ENCODE data around the gene KCNIP4.

Gene KCNIP4

DNA sequence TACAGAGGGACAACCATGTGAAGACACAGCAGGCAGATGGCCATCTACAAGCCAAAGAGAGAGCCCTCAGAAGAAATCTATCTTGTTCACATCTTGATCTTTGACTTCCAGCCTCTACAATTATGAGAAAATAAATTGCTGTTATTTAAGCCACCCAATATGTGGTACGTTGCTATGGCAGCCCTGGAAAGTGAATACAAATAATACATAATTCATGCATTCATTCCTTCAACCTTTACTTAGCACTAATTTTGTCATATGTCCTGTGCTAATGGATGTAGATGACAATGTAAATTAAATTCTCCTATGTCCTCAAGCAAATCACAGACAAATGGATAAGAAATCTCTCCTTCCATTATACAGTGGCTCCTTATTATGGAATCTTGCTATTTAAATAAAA lies 886.7 kb downstream of the KCNIP4 start:
- no peak for DNase-seq (ENCODE audit: low read depth)

DNA sequence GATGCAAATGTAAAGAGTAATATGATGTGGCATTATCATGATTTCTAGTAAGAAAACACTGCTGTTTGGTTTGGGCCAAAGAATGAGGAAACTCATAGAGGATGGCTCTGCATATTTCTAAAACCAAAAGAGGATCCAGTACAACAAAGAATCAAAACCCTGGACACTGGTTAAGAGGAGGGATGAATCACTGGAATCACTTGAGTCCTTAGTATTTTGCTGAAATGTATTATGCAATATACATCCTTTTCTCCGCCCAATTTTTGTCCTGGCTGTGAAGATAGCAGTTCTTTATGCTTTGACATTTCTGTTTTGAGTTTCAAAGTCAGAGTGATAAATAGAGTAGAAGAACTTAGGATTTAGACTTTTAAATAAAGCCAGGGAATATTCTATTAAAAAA lies 902.4 kb downstream of the KCNIP4 start:
- DNase-seq (ENCODE audit: low read depth) = no peak

DNA sequence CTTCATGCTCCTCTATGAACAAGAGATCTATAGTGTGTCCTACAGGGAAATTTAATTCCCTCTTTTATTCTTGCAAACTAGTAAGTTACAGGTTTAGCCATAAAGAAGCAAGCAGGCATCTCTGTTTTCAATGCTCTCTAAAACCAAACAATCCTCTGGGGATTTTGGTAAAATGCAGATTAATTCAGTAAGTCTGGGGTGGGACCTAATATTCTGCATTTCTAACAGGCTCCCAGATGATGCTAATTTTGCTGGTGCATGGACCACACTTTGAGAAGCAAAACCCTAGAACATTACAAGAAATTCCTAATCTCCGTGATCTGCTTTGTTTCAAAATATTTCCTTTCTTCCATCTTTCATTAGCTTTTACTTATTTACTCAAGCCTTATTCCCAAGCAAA lies 903.5 kb downstream of the KCNIP4 start:
- no peak for DNase-seq (ENCODE audit: low read depth)

DNA sequence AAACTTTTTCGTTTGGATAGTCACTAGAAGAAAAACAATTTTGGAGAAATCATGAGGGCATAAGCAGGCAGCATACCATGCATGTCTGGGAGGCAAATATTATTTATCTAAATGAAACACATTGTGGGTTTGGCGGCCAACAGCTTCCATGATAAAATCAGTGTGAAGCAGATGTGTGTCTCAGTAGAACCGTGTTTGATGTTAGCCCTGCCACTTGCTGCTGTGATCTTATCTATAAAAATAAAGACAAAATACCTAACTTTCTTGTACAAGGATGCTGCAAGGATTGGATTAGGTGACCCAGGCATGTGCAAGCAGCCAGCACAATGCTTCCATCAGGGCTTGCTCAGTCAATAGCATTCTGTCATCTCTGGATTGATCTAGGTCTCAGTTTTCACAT lies 906.9 kb downstream of the KCNIP4 start:
- DNase-seq (ENCODE audit: low read depth) = no peak

DNA sequence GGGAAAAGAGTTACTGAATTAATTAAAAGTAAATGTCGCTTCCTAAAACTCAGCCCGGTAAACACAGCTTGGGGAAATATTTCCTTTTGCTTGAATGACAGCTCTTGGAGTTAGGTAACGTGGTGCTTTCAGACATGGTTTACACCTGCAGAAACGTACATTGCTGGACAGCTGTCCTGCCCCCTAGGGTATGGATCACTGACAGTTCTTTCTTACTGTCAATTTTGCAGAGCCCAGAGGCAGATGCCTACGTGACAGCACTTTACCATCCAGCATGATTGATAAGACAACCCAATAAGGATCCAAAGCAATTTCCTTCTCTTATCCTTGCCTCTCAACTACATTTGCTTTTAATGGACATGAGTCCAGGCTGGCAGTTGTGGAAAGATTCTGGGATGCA lies 913.8 kb downstream of the KCNIP4 start:
- no peak for DNase-seq (ENCODE audit: low read depth)

DNA sequence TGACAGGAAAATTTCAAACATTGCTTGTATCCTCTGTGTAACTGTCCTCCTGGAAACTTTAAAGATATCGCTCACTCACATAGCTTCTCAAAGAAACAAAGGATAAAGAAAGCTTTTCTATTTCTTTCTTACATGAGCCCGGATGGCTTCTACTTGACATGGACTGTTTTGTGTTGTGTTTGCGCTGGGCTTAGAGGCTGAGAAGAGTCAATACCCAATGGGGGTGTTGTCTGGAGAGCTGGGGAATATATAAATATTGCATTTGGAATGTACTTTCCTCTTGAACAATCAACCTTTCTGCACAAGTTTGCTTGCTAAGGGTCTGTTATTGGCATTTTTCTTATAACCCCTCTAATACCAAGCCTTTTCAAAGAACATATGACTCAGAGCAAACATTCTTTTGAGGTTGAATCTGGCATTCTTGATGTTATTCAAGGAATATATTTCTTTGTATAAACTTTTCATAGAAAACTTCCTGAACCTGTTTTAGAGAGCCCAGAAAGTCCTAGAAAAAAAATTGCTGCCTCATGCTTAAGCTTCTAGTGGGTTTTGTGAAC lies 916.4 kb downstream of the KCNIP4 start:
- DNase-seq (ENCODE audit: low read depth) = no peak

DNA sequence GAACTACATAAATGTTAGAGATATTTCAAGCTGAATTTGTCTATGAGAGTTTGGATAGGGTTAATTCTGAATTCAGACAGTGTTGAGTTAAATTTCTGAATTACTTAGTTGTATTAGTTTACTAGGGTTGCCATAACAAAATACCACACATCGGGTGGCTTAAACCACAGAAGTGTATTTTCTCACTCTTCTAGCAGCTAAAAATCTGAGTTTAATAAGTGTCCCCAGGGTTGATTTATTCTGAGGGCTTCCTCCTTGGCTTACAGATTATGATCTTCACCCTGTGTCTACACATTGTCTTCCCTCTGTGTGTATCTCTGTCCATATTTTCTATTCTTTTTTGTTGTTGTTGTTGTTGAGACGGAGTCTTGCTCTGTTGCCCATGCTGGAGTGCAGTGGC lies 929.8 kb downstream of the KCNIP4 start:
- no peak for DNase-seq (ENCODE audit: low read depth)

DNA sequence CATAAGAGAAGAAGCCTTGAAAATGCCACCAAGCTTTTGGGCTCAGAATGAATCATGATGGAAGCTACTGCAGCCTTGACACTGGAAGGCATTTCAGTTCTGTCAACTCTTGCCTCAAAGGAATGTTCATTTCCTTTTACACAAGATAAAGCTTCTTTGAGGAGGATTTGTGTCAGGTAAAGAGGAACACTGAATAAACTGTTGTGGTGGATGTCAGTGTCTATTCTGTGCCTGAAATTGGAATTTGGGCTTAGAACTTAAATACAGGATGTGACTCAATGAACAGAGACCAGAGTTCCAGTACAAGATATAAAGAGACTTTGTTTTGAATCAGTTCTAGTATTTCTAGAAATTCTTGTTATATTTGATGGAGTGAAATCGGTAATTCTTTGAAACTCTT lies 935.1 kb downstream of the KCNIP4 start:
- DNase-seq (ENCODE audit: low read depth) = no peak

DNA sequence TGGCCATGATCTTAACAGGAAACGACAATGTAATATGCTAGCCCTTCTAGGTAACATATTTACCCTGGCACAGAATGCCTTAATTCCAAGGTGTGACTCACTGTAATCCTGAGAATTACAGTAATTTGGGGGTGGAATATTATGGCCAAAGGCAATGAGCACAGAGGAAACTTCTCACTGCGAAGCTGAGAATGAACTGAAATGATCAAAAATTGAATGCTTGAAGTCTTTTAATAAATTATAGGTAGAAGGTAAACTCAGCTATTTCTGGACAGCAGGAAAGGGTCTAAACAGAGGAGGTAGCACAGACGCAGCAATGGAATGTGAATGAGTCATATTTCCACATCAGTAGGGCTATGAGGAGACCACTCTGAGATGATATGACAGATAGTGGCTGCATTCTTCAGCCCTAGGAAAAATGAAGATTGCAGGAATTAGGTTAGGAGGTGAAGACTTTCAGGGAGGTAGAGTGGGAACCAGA lies 935.7 kb downstream of the KCNIP4 start:
- no peak for DNase-seq (ENCODE audit: low read depth)

DNA sequence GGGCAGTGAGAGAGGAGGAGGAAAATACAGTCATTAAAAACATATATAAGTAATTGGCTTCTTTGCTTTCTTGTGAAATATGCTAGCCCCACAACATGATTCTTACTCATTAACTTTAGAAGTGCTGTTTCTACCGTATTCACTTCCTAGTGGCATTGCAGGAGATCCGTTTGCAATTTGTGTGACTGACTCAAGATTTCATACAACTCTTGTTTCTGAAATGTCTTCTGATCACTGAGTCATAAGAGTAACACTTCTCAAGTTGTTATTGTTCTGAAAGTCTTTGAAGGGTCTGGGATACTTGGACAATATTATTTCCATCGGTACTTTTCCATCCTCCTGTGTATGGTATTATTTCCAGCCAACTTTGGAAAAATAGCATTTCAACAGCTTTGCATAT lies 937.5 kb downstream of the KCNIP4 start:
- no peak for DNase-seq (ENCODE audit: low read depth)

DNA sequence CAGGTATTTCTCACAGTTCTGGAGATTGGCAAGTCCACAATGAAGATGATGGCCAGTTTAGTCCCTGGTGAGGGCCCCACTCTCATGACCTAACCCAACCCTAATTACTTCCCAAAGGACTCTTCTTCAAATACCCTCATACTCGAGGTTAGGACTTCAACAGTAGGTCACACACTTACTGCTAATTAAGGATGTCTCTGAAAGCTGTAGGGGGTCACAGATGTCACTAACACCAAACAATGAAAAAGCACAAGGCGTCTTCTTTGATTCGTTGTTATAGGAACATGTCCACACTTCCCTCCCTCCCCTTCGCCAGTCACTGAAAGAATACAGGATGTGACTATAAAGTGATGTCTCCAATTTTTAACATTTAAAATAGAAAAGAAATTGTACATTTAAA lies 938.6 kb downstream of the KCNIP4 start:
- no peak for DNase-seq (ENCODE audit: low read depth)

DNA sequence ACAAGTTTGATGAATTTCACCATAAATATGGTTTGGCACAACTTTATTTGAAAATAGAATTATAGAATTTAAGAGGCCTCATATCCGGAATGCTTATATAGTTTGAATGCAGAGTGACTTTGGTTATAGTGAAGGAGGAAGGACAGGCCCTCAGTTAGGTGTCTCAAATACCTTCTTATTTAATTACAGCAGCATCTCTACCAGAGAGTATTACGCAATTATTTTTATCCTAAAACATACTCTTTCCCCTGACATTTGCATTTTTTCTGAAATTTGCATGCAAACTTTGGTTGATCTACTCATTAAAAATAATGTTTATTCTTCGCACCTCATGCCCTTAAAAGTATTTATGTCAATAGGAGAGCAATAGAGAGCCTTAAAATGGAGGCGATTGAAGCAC lies 942.9 kb downstream of the KCNIP4 start:
- DNase-seq (ENCODE audit: low read depth) = no peak

DNA sequence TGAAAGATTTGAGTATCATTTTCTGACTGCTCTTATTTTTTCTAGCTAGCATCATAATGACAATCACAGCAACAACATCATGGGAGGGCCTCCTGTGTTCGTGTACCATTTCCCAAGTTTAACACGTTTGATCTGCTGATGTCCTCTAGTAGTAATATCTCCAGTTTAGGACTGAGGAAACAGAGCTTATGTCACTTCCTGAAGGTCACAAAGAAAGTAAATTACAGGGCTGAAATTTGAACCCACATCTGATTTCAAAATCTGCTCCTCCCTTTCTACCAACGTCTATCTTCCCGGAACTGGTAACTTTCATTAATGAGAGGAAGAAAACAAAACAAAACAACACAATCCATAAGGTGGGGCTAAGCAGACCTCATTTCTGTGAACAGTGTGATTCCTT lies 945.6 kb downstream of the KCNIP4 start:
- DNase-seq (ENCODE audit: low read depth) = no peak

DNA sequence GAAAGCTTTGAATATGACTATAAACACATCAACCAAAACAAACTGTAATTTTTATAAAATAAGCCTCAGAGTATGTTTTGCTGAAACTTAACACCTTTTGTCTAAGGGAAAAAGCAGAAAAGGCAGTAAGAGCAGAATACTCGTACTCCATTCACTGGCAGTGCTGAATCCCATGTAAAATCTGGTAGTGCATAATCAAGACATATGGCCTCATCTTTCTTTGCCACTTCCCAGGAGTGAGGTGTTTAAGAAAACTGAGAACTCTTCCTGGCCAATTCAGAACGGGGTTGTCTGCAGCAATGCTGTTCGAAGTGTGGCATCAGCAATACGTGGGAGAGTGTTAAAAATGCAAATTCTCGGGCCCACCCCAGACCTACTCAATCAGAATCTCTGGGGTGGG lies 946.3 kb downstream of the KCNIP4 start:
- DNase-seq (ENCODE audit: low read depth) = no peak

DNA sequence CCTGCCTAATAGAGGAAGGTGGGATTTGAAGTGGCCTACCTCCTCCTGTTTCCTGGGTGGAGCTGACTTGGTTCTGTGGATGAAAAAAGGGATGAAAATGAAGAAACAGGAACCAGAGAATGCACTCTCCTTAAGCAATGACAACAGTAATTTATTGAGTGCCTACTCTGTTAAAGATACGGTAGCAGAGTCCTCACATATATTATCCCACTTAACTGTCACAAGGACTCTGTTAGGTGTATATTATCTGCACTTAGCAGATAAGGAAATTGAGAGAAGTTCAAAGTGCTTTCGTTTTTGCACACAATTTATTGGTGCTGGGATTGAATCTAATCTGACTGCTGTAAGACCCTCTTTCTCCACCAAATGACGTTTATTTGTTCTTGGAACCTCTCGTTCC lies 947.1 kb downstream of the KCNIP4 start:
- DNase-seq (ENCODE audit: low read depth) = no peak

DNA sequence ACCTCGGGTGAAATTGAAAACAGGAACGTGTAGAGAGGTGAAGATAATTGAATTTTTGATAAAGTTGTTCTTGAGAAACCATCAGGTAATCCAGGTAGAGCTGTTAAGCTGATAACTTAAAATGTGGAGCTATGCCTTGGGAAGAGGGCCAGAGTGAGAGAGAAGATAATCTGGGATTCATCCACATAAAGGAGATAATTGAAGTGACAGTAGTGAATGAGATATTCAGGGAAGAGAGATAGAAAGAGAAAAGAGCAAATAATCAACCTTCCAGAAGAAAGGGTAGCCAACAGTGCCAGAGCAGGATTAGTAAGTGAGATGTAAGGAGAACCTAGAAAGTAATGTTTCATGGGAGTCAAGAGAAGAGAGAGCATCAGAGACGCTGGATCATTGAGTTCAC lies 950.7 kb downstream of the KCNIP4 start:
- no peak for DNase-seq (ENCODE audit: low read depth)

DNA sequence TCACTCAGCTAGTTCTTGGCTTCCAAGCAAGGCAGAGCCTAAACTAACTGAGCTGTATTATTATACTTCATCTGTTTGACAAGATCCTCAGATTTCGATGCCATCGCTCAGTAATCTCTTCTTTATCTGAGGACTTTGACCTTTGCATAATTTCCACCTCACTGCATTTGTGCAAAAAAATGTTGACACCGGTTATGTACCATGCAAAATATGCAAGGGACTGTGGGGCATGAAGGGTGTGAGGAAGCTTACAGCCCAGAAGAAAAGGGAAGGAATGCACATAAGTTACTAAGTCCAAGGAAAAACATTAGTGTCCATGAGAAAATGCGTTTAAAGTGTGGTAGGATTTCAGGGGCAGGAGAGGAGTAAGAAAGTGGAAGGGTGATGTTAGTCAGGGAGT lies 953.0 kb downstream of the KCNIP4 start:
- no peak for DNase-seq (ENCODE audit: low read depth)

DNA sequence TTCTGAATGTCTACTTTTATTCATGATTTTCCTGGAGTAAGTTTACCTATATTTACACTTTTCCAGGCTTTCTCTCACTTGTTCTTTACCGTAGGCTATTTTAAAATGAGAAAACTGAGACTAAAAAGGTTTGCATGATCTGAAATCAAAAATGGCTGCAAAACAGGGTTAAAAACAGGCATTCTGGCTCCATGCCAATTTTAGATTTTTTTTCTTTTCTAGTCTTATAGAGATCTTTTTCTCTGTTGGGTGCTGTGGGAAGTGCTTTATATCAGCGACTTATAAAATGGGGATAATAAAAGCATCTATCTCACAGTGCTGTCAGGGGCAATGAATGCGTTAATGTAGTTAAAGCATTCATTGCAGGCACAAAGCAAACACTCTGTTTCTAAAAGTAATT lies 953.6 kb downstream of the KCNIP4 start:
- no peak for DNase-seq (ENCODE audit: low read depth)

DNA sequence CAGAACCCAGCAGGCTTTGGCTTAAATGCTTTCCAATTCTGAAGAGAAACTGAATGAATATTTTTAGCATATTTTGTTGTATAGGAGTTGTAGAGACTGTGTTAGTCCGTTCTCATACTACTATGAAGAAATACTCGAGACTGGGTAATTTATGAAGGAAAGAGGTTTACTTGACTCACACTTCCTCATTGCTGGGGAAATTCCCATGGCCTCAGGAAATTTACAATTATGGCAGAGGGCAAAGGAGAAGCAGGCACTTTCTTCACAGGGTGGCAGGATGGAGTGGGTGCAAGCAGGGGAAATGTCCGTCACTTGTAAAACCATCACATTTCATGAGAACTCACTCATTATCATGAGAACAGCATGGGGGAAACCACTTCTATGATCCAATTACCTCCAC lies 956.6 kb downstream of the KCNIP4 start:
- no peak for DNase-seq (ENCODE audit: low read depth)

DNA sequence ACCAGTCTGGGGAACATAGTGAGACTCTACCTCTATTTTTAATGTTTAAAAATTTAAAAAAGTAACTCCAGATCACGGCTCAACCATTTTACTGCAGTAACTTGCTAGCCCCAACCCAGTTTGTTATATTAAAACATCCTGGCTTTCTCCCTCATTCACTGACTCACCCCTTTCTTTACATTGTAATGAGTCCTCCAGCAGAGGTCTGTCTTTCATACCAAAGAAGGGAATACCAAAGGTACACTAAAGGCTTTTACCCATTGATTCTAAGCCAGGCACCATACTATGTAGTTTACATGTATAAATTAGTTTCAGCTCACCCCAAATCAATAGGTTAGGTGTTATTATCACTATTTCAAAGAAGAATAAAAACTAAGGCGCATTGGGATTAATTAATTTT lies 961.4 kb downstream of the KCNIP4 start:
- DNase-seq (ENCODE audit: low read depth) = no peak

DNA sequence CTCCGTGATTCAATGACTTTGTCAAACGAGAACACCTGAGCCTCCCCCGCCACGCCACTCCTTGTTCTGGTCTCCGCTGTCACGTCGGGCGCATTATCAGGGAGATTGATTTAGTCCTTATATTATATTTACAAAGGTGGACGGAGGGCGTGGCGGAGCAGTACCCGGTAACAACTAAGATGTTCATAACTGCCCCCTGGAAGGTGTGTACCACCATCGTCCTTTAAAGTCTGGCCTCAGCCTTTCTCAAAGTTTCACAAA lies 964.1 kb downstream of the KCNIP4 start:
- no peak for DNase-seq (ENCODE audit: low read depth)

DNA sequence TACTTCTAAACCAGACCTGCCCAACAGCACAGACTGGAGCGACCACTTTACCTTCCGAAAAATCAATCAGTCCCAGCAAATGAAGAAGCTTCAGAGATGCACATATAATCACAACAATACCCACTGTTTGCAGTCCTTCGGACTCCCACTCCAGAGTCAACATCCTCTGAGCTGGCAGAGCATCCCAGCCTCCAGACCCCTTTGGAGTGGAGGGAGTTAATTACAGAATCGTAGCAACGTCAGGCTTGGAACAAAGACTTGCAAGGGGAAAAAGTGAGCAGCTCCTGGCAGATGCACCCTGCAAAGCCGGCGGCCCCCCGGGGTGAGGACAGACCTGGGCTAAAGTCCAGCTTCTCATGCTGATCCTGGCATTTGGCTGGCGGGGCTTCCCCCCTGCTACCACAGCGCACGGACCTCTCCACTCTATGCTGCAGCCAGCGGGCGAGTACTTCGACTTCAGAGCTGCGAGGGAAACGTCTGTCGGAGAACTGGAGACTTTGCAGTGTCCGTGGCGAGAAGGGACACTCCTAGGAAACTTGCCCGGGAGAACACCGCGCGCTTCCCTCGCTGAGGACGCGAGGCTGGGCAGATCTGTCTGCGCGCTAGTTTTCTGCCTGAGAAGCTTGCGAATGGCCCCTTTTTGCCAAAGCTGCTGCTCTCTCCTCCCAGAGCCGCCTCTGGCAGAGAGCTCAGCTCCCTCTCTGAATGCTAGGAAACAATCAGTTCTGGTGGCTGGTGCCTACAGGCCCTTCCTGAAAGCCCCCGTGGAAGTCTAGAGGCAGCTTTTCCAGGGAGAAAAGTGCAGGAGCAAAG lies 964.6 kb downstream of the KCNIP4 start:
- DNase-seq (ENCODE audit: low read depth) = no peak

DNA sequence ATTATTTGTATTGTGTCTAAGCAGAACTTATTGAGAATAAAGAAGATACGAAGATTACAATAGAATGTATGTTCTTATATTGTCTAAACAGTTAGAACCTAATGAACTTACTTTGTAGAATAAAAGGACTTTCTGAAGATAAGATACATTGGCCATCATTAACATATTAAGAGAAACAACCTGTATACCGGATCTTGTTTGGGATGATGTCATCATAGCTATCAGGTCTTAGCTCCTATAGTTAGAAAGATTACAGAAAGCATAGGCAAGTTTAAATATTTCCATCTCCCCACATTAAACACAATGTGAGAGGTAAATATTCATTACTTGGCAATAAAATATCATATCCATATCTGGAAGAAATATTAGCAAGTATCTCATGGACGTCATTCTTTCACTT lies 966.0 kb downstream of the KCNIP4 start:
- no peak for DNase-seq (ENCODE audit: low read depth)

DNA sequence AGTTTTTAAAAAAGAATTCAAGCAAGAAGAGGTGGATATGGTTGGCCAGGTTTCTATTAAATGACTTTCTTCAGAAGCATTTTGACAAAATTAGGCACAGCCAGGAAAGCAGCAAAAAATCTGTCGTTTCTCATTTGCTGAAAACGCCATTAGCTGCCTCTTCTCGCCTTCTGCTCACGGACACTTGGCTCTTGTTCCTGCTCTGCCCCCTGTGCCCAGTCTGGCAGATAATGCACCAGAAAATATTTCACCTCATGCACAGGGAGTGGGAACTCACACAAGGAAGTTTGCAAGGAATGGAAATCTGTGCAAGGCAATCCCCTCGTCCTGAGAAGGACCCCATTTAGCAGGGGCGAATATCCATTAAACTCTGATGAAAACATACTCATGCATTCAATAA lies 988.3 kb downstream of the KCNIP4 start:
- no peak for DNase-seq (ENCODE audit: low read depth)

All from T follicular helper cell (primary cell).